Measurements from ENCODE around the gene VIPAS39. TPM values are rescaled to one million over a fixed set of nuclear protein-coding genes. Genes with fewer than 3 reads are reported as not detected.

The VIPAS39 gene
- total and polyA plus RNA-seq, 2 donors from 2014 or later: 14.1 to 16.6 TPM

GRCh38 chr14:77475432-77476115, 18.2 kb upstream of the VIPAS39 start:
- no peak for FAIRE-seq
- Histone ChIP-seq H3K27me3 (ENCODE audit: control insufficient read depth, insufficient read depth, low read length) (no peaks in the 10 kb centered on the region), H3K9me3 (ENCODE audit: control insufficient read depth in 2 of 3, insufficient read depth in 1 of 3, low read length in 3 of 3) (no peaks in the 10 kb centered on the region), H3K27ac (ENCODE audit: low read depth in 2 of 2, low read length in 2 of 2) (no peak overlapping the region), H3K4me3 (ENCODE audit: low read length in 3 of 3) (no peak overlapping the region), H3K9ac (ENCODE audit: low read length in 3 of 3) (no peak overlapping the region), H3K36me3 (ENCODE audit: control insufficient read depth in 2 of 3, insufficient read depth in 3 of 3, low read length in 3 of 3) (no peaks in the 10 kb centered on the region), H3K4me1 (ENCODE audit: control insufficient read depth in 2 of 3, insufficient read depth in 2 of 3, low read depth in 1 of 3, low read length in 3 of 3) (no peaks in the 10 kb centered on the region)
- TF ChIP-seq, protein P1, sequence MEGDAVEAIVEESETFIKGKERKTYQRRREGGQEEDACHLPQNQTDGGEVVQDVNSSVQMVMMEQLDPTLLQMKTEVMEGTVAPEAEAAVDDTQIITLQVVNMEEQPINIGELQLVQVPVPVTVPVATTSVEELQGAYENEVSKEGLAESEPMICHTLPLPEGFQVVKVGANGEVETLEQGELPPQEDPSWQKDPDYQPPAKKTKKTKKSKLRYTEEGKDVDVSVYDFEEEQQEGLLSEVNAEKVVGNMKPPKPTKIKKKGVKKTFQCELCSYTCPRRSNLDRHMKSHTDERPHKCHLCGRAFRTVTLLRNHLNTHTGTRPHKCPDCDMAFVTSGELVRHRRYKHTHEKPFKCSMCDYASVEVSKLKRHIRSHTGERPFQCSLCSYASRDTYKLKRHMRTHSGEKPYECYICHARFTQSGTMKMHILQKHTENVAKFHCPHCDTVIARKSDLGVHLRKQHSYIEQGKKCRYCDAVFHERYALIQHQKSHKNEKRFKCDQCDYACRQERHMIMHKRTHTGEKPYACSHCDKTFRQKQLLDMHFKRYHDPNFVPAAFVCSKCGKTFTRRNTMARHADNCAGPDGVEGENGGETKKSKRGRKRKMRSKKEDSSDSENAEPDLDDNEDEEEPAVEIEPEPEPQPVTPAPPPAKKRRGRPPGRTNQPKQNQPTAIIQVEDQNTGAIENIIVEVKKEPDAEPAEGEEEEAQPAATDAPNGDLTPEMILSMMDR (IDR thresholded peaks at IDR 0.05; ENCODE audit: borderline replicate concordance, extremely low read depth, insufficient read depth): no peak
- intact Hi-C loops (cut with DNase I): loop anchor here (10.0 kb wide), 1 partner anchor 219 kb away; no protein-coding TSS in a partner anchor
- DNase-seq: no peak

DNA sequence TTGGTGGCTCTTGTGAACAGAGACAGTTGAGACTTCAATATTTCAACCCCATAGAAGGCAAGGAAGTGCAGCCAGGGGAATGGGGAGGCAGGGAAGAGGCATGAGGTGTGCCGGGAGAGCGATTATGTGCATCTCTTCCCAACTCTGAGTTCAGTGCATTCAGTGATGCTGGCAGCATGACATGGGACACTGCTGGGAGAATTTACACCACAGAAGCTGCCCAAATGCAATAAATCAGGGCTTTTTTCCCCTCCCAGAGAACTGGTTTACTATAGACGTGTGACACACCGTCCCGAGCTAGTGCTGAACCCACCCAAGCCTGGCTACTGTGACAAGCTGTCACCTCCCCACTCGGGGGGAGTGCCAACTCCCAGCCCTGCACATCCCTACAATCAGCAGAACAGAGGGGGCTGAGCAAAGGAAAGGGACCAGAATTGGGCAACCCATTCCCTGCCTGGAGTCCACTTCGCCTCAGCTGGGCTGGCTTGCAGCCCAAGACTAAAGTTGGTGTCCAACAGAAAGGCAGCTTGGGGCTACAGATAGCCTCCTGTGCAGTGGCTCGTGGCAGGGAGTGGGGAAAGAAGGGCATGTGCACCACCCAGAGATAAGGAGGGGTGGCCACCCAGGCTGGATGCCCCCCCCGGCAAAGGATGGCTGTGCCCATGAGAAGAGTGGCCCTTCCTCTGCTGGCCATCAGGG, 17.2 kb upstream of the VIPAS39 start:
- H3K9ac ChIP-seq (ENCODE audit: low read length in 3 of 3): no peak overlapping the region
- TF ChIP-seq, protein P1 (IDR thresholded peaks at IDR 0.05; ENCODE audit: borderline replicate concordance, extremely low read depth, insufficient read depth): no peak
- H3K4me3 ChIP-seq (ENCODE audit: low read length in 3 of 3): no peak overlapping the region
- H3K27me3 ChIP-seq (ENCODE audit: control insufficient read depth, insufficient read depth, low read length): no peaks in the 10 kb centered on the region
- FAIRE-seq: no peak
- no peak overlapping the region for H3K27ac ChIP-seq (ENCODE audit: low read depth in 2 of 2, low read length in 2 of 2)
- peak in 3 of 5 donors; percentile 53 to 69 (median 64) for DNase-seq
- no peaks in the 10 kb centered on the region for H3K9me3 ChIP-seq (ENCODE audit: control insufficient read depth in 2 of 3, insufficient read depth in 1 of 3, low read length in 3 of 3)
- peaks cover 0 to under 1% (median 0%) of the 10 kb centered on the region in 3 donors for H3K36me3 ChIP-seq (ENCODE audit: control insufficient read depth in 2 of 3, insufficient read depth in 3 of 3, low read length in 3 of 3)
- peaks cover 0 to 2% (median 0%) of the 10 kb centered on the region in 3 donors for H3K4me1 ChIP-seq (ENCODE audit: control insufficient read depth in 2 of 3, insufficient read depth in 2 of 3, low read depth in 1 of 3, low read length in 3 of 3)
- intact Hi-C loops (cut with DNase I): loop anchor here (10.0 kb wide), 1 partner anchor 220 kb away; no protein-coding TSS in a partner anchor

GRCh38 chr14:77473921-77474320, 16.5 kb upstream of the VIPAS39 start:
- FAIRE-seq (no peak), DNase-seq (peak in 2 of 5 donors; percentile 63 to 68)
- H3K27ac ChIP-seq (ENCODE audit: low read depth in 2 of 2, low read length in 2 of 2): no peak overlapping the region
- peaks cover 0 to 2% (median 0%) of the 10 kb centered on the region in 3 donors for H3K4me1 ChIP-seq (ENCODE audit: control insufficient read depth in 2 of 3, insufficient read depth in 2 of 3, low read depth in 1 of 3, low read length in 3 of 3)
- no peak overlapping the region for H3K9ac ChIP-seq (ENCODE audit: low read length in 3 of 3)
- TF ChIP-seq, protein P1 (IDR thresholded peaks at IDR 0.05; ENCODE audit: borderline replicate concordance, extremely low read depth, insufficient read depth): no peak
- H3K4me3 ChIP-seq (ENCODE audit: low read length in 3 of 3): no peak overlapping the region
- no peaks in the 10 kb centered on the region for H3K27me3 ChIP-seq (ENCODE audit: control insufficient read depth, insufficient read depth, low read length)
- H3K36me3 ChIP-seq (ENCODE audit: control insufficient read depth in 2 of 3, insufficient read depth in 3 of 3, low read length in 3 of 3): peaks cover 2 to 7% (median 3%) of the 10 kb centered on the region in 3 donors
- H3K9me3 ChIP-seq (ENCODE audit: control insufficient read depth in 2 of 3, insufficient read depth in 1 of 3, low read length in 3 of 3): no peaks in the 10 kb centered on the region
- intact Hi-C loops (cut with DNase I): loop anchor here (10.0 kb wide), 1 partner anchor 221 kb away; no protein-coding TSS in a partner anchor
